Measurements from ENCODE around the gene TIMM10B. TPM values are rescaled to one million over a fixed set of nuclear protein-coding genes. Genes with fewer than 3 reads are reported as not detected.
A peak's percentile ranks its signal among the peaks of the same experiment; 100 is the strongest.

The TIMM10B gene
- total and polyA plus RNA-seq, 9 of the 15 experiments (the other 6 are each of a cell fraction or from before 2014, with no cell fraction given) = 43.2 to 163 (median 57.0) TPM

DNA sequence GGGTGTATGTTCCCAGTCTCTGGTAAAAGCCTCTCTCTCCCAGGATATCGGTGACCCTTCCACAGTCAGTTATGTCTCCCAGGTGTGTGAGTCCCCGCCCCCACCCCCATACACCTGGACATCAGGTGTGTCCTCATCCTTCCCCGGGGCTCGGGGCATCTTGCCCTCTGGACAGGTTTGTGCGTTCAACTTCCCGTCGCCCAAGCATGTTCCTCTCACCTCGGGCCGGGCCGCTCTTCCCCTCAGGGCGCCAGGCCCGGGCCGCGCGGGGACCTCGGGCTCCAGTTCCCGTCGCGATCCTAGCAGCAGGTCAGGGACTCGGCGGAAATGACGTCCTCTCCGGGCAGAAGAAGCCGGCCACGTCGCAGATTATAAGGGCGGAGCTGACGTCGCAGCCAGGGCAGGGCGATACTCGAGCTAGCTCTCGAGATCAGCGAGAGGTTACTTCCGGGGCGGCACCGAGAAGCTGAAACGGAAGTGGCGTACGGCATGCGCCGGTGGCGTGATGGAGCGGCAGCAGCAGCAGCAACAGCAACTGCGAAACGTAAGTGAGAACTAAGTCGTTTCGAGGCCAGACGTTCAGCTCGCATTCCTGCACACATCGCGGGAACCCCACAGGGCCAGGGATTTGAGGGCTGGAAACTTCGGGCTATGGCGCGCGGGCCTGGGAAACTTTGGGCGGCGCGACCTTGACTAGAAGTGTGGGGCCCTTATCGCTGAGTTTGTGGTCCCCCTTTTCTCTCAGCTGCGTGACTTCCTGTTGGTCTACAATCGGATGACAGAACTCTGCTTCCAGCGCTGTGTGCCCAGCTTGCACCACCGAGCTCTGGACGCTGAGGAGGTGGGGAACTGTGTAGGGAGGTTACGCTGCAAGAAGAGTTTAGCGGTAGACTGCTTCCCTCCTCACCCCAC lies at the start of gene TIMM10B, which contains the start of gene ARFIP2 (continued):
- TF ChIP-seq, protein P1, sequence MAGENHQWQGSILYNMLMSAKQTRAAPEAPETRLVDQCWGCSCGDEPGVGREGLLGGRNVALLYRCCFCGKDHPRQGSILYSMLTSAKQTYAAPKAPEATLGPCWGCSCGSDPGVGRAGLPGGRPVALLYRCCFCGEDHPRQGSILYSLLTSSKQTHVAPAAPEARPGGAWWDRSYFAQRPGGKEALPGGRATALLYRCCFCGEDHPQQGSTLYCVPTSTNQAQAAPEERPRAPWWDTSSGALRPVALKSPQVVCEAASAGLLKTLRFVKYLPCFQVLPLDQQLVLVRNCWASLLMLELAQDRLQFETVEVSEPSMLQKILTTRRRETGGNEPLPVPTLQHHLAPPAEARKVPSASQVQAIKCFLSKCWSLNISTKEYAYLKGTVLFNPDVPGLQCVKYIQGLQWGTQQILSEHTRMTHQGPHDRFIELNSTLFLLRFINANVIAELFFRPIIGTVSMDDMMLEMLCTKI (IDR thresholded peaks at IDR 0.05; ENCODE audit: partially characterized antibody) = no peak
- TF ChIP-seq RFX7 (CRISPR knock-in tag; IDR thresholded peaks at IDR 0.05) = no peak
- TF ChIP-seq, protein P2, sequence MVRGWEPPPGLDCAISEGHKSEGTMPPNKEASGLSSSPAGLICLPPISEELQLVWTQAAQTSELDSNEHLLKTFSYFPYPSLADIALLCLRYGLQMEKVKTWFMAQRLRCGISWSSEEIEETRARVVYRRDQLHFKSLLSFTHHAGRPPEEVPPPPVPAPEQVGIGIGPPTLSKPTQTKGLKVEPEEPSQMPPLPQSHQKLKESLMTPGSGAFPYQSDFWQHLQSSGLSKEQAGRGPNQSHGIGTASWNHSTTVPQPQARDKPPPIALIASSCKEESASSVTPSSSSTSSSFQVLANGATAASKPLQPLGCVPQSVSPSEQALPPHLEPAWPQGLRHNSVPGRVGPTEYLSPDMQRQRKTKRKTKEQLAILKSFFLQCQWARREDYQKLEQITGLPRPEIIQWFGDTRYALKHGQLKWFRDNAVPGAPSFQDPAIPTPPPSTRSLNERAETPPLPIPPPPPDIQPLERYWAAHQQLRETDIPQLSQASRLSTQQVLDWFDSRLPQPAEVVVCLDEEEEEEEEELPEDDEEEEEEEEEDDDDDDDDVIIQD (CRISPR knock-in tag; IDR thresholded peaks at IDR 0.05) = no peak
- no peak for TF ChIP-seq SMARCA5 (IDR thresholded peaks at IDR 0.05)
- TF ChIP-seq, protein P3, sequence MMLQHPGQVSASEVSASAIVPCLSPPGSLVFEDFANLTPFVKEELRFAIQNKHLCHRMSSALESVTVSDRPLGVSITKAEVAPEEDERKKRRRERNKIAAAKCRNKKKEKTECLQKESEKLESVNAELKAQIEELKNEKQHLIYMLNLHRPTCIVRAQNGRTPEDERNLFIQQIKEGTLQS (IDR thresholded peaks at IDR 0.05) = peak; percentile 67; the same call in 1 of the 2 replicates
- TF ChIP-seq, protein P3 (CRISPR knock-in tag; conservative IDR thresholded peaks at IDR 0.05) = 0 out of 2 replicates have a peak, but pooled peaks have one; percentile 27
- TF ChIP-seq, protein P4, sequence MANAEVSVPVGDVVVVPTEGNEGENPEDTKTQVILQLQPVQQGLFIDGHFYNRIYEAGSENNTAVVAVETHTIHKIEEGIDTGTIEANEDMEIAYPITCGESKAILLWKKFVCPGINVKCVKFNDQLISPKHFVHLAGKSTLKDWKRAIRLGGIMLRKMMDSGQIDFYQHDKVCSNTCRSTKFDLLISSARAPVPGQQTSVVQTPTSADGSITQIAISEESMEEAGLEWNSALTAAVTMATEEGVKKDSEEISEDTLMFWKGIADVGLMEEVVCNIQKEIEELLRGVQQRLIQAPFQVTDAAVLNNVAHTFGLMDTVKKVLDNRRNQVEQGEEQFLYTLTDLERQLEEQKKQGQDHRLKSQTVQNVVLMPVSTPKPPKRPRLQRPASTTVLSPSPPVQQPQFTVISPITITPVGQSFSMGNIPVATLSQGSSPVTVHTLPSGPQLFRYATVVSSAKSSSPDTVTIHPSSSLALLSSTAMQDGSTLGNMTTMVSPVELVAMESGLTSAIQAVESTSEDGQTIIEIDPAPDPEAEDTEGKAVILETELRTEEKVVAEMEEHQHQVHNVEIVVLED (CRISPR knock-in tag; IDR thresholded peaks at IDR 0.05) = peak; percentile 50
- no peak for TF ChIP-seq POU5F1 (IDR thresholded peaks at IDR 0.05; ENCODE audit: borderline replicate concordance, low read depth, low read length, partially characterized antibody)
- TF ChIP-seq NBN (IDR thresholded peaks at IDR 0.05; ENCODE audit: low read depth) = no peak
- TF ChIP-seq GTF2F1 (IDR thresholded peaks at IDR 0.05; ENCODE audit: low read depth, low read length) = no peak
- no peak for TF ChIP-seq ZNF77 (CRISPR knock-in tag; IDR thresholded peaks at IDR 0.05)
- no peak for TF ChIP-seq HDAC2 (IDR thresholded peaks at IDR 0.05)
- no peak; the same call in 1 of the 2 replicates for TF ChIP-seq NR1H2 (CRISPR knock-in tag; IDR thresholded peaks at IDR 0.05)
- no peak for TF ChIP-seq NR2F6 (CRISPR knock-in tag; IDR thresholded peaks at IDR 0.05)
- peak; percentile 94; the same call in 1 of the 2 replicates for TF ChIP-seq MTA1 (IDR thresholded peaks at IDR 0.05; ENCODE audit: borderline replicate concordance)
- peak; percentile 96 for TF ChIP-seq EP400 (IDR thresholded peaks at IDR 0.05)
- TF ChIP-seq ZBTB7A (IDR thresholded peaks at IDR 0.05; ENCODE audit: borderline replicate concordance, control insufficient read depth, low read depth, low read length) = no peak
- peak; percentile 83 for TF ChIP-seq SP1 (CRISPR knock-in tag; IDR thresholded peaks at IDR 0.05)
- peak; percentile 76 for TF ChIP-seq CHD1 (IDR thresholded peaks at IDR 0.05; ENCODE audit: low read length)
- TF ChIP-seq, protein P5, sequence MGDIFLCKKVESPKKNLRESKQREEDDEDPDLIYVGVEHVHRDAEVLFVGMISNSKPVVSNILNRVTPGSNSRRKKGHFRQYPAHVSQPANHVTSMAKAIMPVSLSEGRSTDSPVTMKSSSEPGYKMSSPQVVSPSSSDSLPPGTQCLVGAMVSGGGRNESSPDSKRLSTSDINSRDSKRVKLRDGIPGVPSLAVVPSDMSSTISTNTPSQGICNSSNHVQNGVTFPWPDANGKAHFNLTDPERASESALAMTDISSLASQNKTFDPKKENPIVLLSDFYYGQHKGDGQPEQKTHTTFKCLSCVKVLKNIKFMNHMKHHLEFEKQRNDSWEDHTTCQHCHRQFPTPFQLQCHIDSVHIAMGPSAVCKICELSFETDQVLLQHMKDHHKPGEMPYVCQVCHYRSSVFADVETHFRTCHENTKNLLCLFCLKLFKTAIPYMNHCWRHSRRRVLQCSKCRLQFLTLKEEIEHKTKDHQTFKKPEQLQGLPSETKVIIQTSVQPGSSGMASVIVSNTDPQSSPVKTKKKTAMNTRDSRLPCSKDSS (IDR thresholded peaks at IDR 0.05; ENCODE audit: low read depth, partially characterized antibody) = no peak
- no peak for TF ChIP-seq NFRKB (IDR thresholded peaks at IDR 0.05; ENCODE audit: low read depth)
- no peak for TF ChIP-seq RBM17 (IDR thresholded peaks at IDR 0.05; ENCODE audit: borderline replicate concordance, low read depth, low read length)
